Measurements from ENCODE around the gene NDUFB10.

NDUFB10 gene

GRCh38 chr16:2004795-2005517, 45.6 kb downstream of the NDUFB10 start:
- DNase-seq, result no peak

- DNase-seq, result no peak
Measured at GRCh38 chr16:2005646-2006045, 46.3 kb downstream of the NDUFB10 start.

GRCh38 chr16:2006317-2006716, 47.0 kb downstream of the NDUFB10 start:
- no peak for DNase-seq

- no peak for DNase-seq
Measured at GRCh38 chr16:2007081-2007836, 47.9 kb downstream of the NDUFB10 start.

GRCh38 chr16:2008009-2008526, 48.7 kb downstream of the NDUFB10 start:
- no peak for DNase-seq

- DNase-seq, result no peak
Measured at GRCh38 chr16:2008631-2009163, 49.4 kb downstream of the NDUFB10 start.

- DNase-seq, result no peak
Measured at GRCh38 chr16:2009164-2009711, 49.9 kb downstream of the NDUFB10 start.

GRCh38 chr16:2009791-2010510, 50.6 kb downstream of the NDUFB10 start, which contains the start of gene ZNF598:
TSS of gene ZNF598 (minus strand) at chr16:2009821.
- peak; percentile 71 for DNase-seq

All from NCI-H2227 treated with DMSO at 0.1 percent for 48 hours (cell line).